Esophagus squamous epithelium (tissue), 5 donors: ENCODE results near the gene ANGPTL4. TPM values are rescaled to one million over a fixed set of nuclear protein-coding genes. Genes with fewer than 3 reads are reported as not detected.

ENCODE experiments used
- DNase-seq: peaks from one replicate; lab custom pipeline; 2025; lab: John Stamatoyannopoulos, UW
- H3K27ac ChIP-seq, 4 donors: fragments of 200-600 bp; sonication (generic); one replicate each; pipeline ENCODE4 v1.5.1; 2016 to 2019; ENCODE audit warnings: mild to moderate bottlenecking in 1 of 4
- H3K27me3 ChIP-seq, 4 donors: fragments of 200-600 bp; sonication (generic); 1 replicate in 3 of 4; 2 replicates in 1 of 4; pipeline versions ENCODE4 v1.5.1 to v1.6.0; 2017 to 2021; ENCODE audit warnings: antibody characterized with exemption in 1 of 4
- H3K36me3 ChIP-seq, 3 donors: fragments of 200-600 bp; sonication (generic); one replicate each; pipeline ENCODE4 v1.5.1; 2016 to 2019
- H3K4me1 ChIP-seq, 3 donors: fragments of 200-600 bp; sonication (generic); one replicate each; pipeline ENCODE4 v1.5.1; 2017 to 2019
- H3K4me3 ChIP-seq, 4 donors: fragments of 200-600 bp; sonication (generic); 1 replicate in 3 of 4; 2 replicates in 1 of 4; pipeline ENCODE4 v1.5.1; 2016 to 2019; ENCODE audit warnings: mild to moderate bottlenecking in 2 of 4, moderate library complexity in 1 of 4
- H3K9me3 ChIP-seq, 3 donors: fragments of 200-600 bp; sonication (generic); one replicate each; pipeline ENCODE4 v1.5.1; 2016 to 2019
- POLR2A ChIP-seq, 4 donors: fragments of 450-650 bp; IDR thresholded peaks; one replicate each; pipeline ENCODE4 v1.6.1; 2017; ENCODE audit warnings: antibody characterized with exemption in 4 of 4, mild to moderate bottlenecking in 4 of 4, moderate library complexity in 3 of 4
- WGBS, 2 donors: methylation state at CpG; one replicate each; pipeline ENCODE4 v1.1.5; 2018; 5-methylcytosine and 5-hydroxymethylcytosine counted together
- intact Hi-C: fragments of 100-400 bp; cut with DNase I; formaldehyde crosslinking; loops from one replicate; pipeline ENCODE4 v1.15.0; 2022
- total RNA-seq, 4 donors: library from RNA; depleted of rRNA; stranded (reverse); fragments of >200 nt; gene quantifications; one replicate each; pipeline ENCODE4 v1.1.0, GENCODE V29; 2016
- TF ChIP-seq, protein P1 (sequence below), 6 experiments: fragments of 450-650 bp in 4 of 6; fragments of 200-600 bp in 2 of 6; sonication (generic) in 2 of 6; IDR thresholded peaks; one replicate each; pipeline ENCODE4 v1.5.1; 2016 to 2019; ENCODE audit warnings: antibody characterized with exemption in 6 of 6, mild to moderate bottlenecking in 4 of 6, moderate library complexity in 4 of 6
- donor health status: DM: yes; HTN: yes; CAD: no.

Gene ANGPTL4
- total RNA-seq, 4 donors from 2014 or later: 17.0 to 37.1 (median 19.2) TPM

DNA sequence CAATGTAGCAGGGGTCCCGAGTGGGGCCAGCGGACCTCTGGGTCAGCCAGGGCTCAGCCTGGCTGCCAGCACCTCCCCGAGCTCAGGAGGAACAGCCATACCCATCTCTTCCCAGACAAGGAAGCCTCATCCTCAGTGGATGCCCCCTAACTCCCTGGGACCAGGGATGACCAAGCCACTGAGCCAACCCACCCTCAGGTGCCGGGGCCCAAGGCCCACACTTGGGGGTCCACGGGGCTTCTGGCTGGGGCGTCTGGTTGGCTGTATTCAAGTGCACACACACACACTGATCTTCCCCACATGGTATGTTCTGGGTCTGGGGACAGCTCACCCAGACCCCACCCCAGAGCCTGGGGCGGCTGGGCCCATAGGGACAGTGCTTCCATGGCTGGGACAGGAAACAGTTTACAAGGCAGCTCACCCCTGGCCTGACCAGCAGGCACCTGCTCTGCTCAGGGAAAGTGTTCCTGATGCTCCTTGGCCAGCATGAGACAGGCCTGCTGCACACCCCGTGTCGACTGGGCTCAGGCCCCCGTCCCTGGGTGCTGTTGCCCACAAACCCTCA is 33.9 kb downstream of the ANGPTL4 start:
- no peak for TF ChIP-seq POLR2A (IDR thresholded peaks at IDR 0.05)
- TF ChIP-seq, protein P1, sequence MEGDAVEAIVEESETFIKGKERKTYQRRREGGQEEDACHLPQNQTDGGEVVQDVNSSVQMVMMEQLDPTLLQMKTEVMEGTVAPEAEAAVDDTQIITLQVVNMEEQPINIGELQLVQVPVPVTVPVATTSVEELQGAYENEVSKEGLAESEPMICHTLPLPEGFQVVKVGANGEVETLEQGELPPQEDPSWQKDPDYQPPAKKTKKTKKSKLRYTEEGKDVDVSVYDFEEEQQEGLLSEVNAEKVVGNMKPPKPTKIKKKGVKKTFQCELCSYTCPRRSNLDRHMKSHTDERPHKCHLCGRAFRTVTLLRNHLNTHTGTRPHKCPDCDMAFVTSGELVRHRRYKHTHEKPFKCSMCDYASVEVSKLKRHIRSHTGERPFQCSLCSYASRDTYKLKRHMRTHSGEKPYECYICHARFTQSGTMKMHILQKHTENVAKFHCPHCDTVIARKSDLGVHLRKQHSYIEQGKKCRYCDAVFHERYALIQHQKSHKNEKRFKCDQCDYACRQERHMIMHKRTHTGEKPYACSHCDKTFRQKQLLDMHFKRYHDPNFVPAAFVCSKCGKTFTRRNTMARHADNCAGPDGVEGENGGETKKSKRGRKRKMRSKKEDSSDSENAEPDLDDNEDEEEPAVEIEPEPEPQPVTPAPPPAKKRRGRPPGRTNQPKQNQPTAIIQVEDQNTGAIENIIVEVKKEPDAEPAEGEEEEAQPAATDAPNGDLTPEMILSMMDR (IDR thresholded peaks at IDR 0.05): no peak
- intact Hi-C loops: loop anchor here (5.0 kb wide), 1 partner anchor 46 kb away; no protein-coding TSS in a partner anchor
- Histone ChIP-seq H3K4me3 (no peak overlapping the region), H3K4me1 (peaks cover 22 to 76% (median 43%) of the 10 kb centered on the region in 3 donors), H3K27me3 (no peaks in the 10 kb centered on the region), H3K36me3 (peaks cover 8 to 51% (median 24%) of the 10 kb centered on the region in 3 donors), H3K9me3 (no peaks in the 10 kb centered on the region), H3K27ac (peak overlapping the region in 1 of 4 donors; percentile 29)
- 55% methylated on average over 3 of the region's 10 CpGs; no CpG with 5 or more reads in 1 of the 2 donors for WGBS, 2 donors
- no peak for DNase-seq

DNA sequence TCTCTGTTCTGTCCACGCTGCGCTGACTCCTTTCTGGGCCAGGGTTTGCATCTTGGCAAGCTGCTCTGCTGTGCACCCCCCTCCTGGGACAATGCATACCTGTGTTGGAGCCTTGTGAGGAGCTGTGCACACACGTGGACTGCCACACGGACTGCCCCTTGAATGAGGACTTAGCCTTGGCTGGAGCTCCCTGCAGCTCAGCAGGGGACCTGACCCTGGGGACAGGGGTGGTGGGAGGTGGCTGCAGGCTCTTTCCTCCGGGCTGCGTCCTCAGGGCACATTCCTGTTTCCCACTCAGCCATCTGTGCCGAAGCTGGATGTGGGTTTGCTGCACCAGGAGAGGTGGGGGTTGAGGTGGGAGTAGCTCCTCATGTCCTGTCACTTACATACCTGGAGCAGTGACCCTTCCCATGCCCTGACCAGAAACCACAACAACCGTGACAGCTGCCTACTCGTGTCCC is 34.4 kb downstream of the ANGPTL4 start:
- Histone ChIP-seq H3K27ac (no peak overlapping the region), H3K4me3 (no peak overlapping the region)
- DNase-seq: no peak

DNA sequence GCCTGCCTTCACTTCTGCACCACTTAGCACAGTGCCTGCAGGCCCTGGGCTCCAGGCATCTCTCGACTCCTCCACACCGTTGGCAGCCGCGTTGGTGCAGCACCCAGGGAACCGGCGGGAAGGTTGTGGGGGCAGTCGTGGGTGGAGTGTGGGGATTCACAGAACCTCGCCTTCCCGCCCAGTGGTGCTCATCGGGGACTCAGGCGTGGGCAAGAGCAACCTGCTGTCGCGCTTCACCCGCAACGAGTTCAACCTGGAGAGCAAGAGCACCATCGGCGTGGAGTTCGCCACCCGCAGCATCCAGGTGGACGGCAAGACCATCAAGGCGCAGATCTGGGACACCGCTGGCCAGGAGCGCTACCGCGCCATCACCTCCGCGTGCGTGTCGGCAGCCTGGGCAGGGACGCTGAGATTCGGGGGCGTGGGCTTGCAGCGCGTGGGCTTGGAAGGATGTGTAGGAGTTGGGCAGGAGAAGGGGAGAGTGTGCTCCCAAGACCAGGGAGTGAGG is 35.8 kb downstream of the ANGPTL4 start:
- Histone ChIP-seq H3K27me3 (no peaks in the 10 kb centered on the region), H3K9me3 (no peaks in the 10 kb centered on the region), H3K4me1 (peaks cover 14 to 66% (median 26%) of the 10 kb centered on the region in 3 donors), H3K36me3 (peaks cover 20 to 70% (median 40%) of the 10 kb centered on the region in 3 donors), H3K4me3 (no peak overlapping the region), H3K27ac (no peak overlapping the region)
- DNase-seq: no peak
- intact Hi-C loops: loop anchor here (5.0 kb wide), 1 partner anchor 47 kb away; no protein-coding TSS in a partner anchor
- TF ChIP-seq, protein P1 (IDR thresholded peaks at IDR 0.05): no peak
- no peak for TF ChIP-seq POLR2A (IDR thresholded peaks at IDR 0.05)
- 93 to 100% methylated on average over 1 to 11 of the region's 34 CpGs for WGBS, 2 donors

More for the DNA sequence above, 34.4 kb downstream of the ANGPTL4 start:
- H3K27me3 ChIP-seq: no peaks in the 10 kb centered on the region
- no peaks in the 10 kb centered on the region for H3K9me3 ChIP-seq
- H3K36me3 ChIP-seq: peaks cover 14 to 56% (median 29%) of the 10 kb centered on the region in 3 donors
- peaks cover 22 to 75% (median 40%) of the 10 kb centered on the region in 3 donors for H3K4me1 ChIP-seq
- intact Hi-C loops: loop anchor here (5.0 kb wide), 1 partner anchor 46 kb away; no protein-coding TSS in a partner anchor
- 65% methylated on average over 5 of the region's 9 CpGs; no CpG with 5 or more reads in 1 of the 2 donors for WGBS, 2 donors
- TF ChIP-seq, protein P1 (IDR thresholded peaks at IDR 0.05): no peak
- no peak for TF ChIP-seq POLR2A (IDR thresholded peaks at IDR 0.05)

DNA sequence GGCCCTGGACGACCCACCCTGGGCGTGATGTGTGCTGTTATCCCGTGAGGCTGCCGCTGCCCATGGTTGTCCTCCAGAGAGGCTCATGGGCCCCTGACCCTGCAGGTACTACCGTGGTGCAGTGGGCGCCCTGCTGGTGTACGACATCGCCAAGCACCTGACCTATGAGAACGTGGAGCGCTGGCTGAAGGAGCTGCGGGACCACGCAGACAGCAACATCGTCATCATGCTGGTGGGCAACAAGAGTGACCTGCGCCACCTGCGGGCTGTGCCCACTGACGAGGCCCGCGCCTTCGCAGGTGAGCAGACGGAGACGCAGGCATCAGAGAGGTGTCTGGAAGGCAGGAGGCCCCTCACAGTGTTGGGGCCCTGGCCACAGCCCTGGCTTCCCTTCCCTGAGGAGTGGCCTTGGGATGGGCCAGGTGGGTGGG is 38.0 kb downstream of the ANGPTL4 start:
- Histone ChIP-seq H3K4me3 (no peak overlapping the region), H3K4me1 (peaks cover 2 to 47% (median 13%) of the 10 kb centered on the region in 3 donors), H3K27me3 (no peaks in the 10 kb centered on the region), H3K9me3 (no peaks in the 10 kb centered on the region), H3K36me3 (peaks cover 20 to 82% (median 48%) of the 10 kb centered on the region in 3 donors), H3K27ac (peak overlapping the region in 1 of 4 donors; percentile 5)
- intact Hi-C loops: no loop called here
- TF ChIP-seq POLR2A (IDR thresholded peaks at IDR 0.05): no peak
- TF ChIP-seq, protein P1 (IDR thresholded peaks at IDR 0.05): no peak
- WGBS, 2 donors: 91 to 93% methylated on average over 4 to 10 of the region's 21 CpGs
- DNase-seq: no peak
